SKM-1 (cell line): ENCODE results near the gene ENPEP.
A peak's percentile ranks its signal among the peaks of the same experiment; 100 is the strongest.
"Not testable (repeated sequence)": the region's sequence is repeated elsewhere in the genome, so short reads cannot be mapped to it uniquely, and the experiment has no call there.

Source experiments
- DNase-seq: peaks from one replicate; lab custom pipeline; 2025; ENCODE audit not compliant: unreplicated experiment; lab: John Stamatoyannopoulos, UW

The ENPEP gene

GRCh38 chr4:110515676-110516075 lies 39.7 kb downstream of the ENPEP start:
- no peak for DNase-seq

DNA sequence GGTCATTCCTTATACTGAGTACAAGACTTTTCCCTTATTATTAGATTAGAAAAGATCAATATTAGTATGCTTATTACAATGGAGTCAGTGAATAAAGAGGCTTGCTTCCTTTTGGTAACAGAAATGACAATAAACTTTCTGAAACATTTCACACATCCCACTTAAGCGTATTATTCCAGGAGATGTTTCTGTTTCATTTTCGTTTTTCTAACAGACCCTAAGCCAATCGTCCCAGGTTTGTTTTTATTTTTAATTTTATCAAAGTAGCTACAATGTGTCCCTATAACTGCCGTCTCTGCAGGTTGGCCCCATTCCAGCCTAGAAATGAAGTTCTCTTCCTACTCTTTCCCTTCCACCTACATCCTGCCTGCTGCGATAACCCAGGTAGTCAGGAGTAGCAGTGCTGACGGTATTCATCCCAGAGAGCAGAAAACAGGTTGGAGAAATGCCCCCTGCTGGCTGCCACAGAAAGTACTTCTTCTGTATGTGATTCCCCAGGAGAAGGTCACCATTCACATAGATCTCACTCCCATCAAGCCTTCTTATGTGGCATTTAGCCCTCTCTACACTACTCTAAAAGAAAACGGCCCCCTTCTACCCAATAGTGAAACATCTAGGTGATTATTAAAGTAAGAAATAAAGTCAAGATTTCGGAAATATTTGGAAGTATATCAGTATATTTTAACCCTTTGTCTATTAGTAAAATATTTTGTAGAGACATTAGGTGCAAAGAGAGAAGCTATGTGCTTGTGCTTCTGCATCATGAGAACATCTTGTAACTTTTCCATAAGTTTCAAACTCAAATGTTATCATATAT lies 40.4 kb downstream of the ENPEP start:
- peak; percentile 63 for DNase-seq

GRCh38 chr4:110518889-110519490 lies 43.0 kb downstream of the ENPEP start:
- peak; percentile 21 for DNase-seq

DNA sequence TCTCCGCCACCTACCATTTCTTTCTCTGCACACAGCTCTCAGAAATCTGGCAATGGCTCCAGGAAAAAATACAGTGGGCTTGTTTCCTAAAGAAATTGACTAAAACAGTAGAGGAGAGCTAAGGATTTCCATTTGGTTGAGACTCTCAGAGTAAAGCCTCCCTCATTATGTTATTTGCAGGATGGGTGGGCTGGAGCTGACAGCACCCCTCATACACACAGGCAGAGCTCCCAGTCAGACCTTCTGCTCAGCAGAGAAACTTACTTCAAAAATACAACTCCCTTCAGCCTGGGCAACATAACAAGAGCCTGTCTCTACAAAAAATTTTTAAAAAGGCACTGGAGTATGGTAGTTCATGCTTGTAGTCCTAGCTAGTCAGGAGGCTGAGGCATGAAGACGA lies 44.9 kb downstream of the ENPEP start:
- no peak for DNase-seq

DNA sequence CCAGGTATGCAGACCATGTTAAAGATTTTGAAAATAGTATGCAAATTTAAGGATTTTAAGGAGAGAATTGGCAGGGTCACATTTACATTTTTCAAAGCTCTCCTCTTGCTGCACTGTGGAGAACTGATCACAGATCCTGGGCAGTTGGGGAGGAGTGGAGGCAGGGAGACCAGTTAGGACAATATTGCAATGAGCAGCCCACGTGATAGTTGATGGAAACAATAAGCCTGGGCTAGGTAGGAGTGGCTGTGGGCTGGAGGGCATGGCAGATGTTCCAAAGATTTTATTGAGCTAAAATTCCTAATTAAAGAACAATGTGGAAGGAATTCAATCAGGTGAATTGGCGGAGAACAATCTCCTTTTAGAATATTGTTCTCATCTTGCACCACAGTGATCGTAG lies 50.6 kb downstream of the ENPEP start:
- no peak for DNase-seq

- no peak for DNase-seq
These were observed 51.2 kb downstream of the ENPEP start for GRCh38 chr4:110527156-110527555.

- no peak for DNase-seq
These were observed 57.1 kb downstream of the ENPEP start for GRCh38 chr4:110532901-110533589.

DNA sequence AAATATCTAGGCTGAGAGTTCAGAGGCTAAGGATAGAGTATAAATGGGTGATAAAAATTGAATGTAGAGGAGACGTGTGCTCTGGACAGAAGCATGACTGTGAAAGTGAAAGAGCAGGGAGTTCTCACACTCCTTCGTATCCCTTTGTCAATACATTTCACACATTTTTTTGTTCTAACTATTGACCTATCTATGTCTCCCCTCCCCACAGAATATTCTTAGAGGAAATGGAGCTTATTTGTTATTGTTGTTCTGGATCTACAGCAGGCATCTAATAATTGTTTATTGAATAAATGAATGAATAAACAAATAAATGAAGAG lies 57.6 kb downstream of the ENPEP start:
- no peak for DNase-seq

DNA sequence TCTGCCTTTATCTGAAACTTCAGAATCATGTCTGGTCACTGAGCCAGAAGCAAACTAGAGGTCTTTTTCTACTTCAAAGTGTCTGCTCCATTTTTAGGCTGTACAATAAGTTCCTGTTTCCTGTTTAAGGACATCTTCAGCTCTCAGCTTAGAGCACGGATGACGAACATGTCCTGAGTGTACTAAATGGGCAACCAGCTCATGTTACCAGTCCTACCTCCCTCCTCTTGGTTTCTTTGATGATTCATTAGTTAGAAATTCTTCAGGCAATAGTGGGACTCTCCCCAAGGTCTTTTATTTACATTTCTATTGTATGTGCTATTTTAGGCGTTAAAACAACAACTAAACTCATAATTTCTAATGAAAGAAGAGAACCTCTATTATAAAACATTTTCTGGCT lies 58.0 kb downstream of the ENPEP start:
- no peak for DNase-seq

DNA sequence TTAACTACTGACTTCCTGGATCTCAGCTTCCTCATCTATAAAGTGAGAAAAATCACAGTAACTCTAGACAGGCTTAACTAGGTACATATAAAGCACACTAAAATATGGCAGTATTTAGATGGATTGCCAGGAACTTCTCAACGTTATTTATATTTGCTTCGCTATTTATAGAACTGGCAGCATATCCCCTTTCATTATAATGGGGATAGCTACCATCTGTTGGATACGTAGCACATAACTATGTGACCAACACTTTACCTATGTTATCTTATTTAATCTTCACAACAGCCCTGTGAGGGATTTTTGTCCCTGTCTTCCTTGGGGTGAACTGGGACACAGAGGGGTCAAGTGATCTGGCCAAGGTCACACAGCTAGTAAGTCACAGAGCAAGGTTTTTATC lies 64.6 kb downstream of the ENPEP start:
- no peak for DNase-seq

- DNase-seq: no peak
These were observed 65.1 kb downstream of the ENPEP start for GRCh38 chr4:110540982-110541451.

GRCh38 chr4:110543577-110543976 lies 67.6 kb downstream of the ENPEP start:
- DNase-seq: no peak

- DNase-seq: no peak
These were observed 68.6 kb downstream of the ENPEP start for GRCh38 chr4:110544594-110544993.

DNA sequence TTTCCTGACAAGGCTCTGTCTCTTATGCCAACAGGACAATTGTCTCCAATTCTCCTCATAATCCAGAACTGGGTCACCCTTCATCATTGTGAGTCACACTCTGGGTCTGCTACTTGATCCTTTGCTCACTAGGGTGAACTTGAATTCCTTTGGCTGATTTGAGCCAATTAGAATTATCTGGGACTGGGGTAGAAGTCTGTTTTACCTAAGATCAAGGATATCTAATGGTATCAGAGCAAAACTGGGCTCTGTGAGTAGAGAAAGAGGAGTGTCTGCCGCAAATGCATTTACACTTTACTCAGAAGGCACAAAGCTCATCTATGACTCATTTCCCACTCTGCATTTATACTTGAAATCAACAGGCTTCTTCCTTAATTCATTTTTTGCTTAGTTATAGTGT lies 74.3 kb downstream of the ENPEP start:
- DNase-seq: no peak

- DNase-seq: no peak
These were observed 77.2 kb downstream of the ENPEP start for GRCh38 chr4:110553197-110553596.

DNA sequence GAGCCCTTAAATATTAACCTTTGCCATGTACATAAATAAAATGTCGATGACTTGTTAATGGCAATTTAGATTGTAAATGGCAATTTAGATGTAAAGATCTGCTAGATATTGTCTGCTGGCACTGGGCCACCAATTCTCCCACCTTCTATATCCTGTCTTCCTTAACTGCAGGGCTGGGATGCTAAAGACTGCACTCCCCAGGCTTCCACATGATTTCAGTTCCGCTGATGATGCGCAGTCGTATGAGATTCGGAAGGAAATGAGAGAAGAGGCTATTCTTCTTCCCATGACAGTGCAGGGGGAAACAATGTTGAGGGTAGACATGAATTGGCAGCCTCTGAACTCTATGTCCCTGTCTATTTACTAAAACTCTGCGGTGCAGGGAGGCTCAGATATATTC lies 91.3 kb downstream of the ENPEP start:
- DNase-seq: no peak

- DNase-seq: not testable (repeated sequence)
These were observed 100.7 kb downstream of the ENPEP start for GRCh38 chr4:110576696-110577095.

- no peak for DNase-seq
These were observed 110.3 kb downstream of the ENPEP start for GRCh38 chr4:110586131-110586850.

DNA sequence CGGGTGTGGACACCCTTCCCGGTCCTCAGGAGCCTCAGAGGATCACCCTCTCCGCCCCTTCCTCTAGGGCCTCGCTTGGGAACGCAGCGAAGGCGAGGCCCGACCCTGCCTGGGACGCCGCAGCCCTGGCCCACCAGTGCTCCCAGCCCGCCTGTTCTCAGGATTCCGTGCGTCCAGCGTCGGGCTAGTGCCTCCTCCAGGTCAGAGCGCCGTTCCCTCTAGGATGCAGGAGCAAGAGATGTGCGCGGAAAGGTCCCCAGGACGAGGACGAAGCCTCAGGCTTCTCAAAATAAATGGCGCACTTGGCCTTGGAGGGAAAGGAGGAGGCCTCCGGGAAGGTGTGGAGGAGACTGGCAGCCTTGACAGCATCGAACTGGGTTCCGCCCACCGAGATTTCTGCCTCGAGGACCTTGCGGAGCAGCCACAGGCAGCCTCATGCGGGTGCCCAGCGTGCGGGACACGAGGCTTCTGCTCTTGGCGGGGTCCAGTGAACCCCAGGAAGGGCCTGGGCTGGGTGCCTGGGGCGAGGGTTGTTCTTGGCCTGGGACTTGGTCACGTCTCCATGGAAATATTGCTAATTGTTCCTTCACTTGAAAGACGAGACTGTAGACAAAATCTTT lies 111.8 kb downstream of the ENPEP start:
- no peak for DNase-seq

- DNase-seq: no peak
These were observed 113.3 kb downstream of the ENPEP start for GRCh38 chr4:110589297-110589696.

DNA sequence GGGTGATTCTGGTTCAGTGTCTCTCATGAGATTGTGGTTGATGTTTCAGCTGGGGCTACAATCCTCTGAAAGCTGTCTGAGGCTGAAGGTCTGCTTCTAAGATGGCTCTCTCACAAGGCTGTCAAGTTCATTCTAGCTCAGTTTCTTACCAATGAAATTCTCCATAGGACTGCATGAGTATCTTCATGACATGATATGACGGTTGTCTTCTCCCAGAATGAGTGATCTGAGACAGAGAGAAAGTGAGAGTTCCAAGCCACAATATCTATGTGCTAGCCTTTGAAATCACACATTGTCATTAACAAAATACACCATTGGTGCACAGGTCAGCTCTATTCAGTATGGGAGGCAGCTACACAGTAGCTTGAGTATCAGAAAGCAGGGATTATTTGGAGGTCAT lies 119.6 kb downstream of the ENPEP start:
- DNase-seq: no peak
